ENCODE measurements around the gene RFX5.

Gene RFX5

GRCh38 chr1:151326619-151327222 lies 20.3 kb downstream of the RFX5 start:
- peak overlapping the region; percentile 74 for H3K4me3 ChIP-seq (ENCODE audit: low read depth, low read length)

GRCh38 chr1:151325646-151326429 lies 21.2 kb downstream of the RFX5 start:
- H3K4me3 ChIP-seq (ENCODE audit: low read depth, low read length): peak overlapping the region; percentile 74
- no peak for DNase-seq (ENCODE audit: low read depth)

More at GRCh38 chr1:151326619-151327222, 20.3 kb downstream of the RFX5 start:
- no peak for DNase-seq (ENCODE audit: low read depth)

- no peak for DNase-seq (ENCODE audit: low read depth)
- H3K4me3 ChIP-seq (ENCODE audit: low read depth, low read length): no peak overlapping the region
Measured at GRCh38 chr1:151325231-151325630, 21.8 kb downstream of the RFX5 start.

- H3K4me3 ChIP-seq (ENCODE audit: low read depth, low read length): no peak overlapping the region
- no peak for DNase-seq (ENCODE audit: low read depth)
Measured at GRCh38 chr1:151324390-151324930, 22.6 kb downstream of the RFX5 start.

GRCh38 chr1:151318975-151319374 lies 28.1 kb downstream of the RFX5 start:
- DNase-seq (ENCODE audit: low read depth): no peak
- H3K4me3 ChIP-seq (ENCODE audit: low read depth, low read length): no peak overlapping the region

GRCh38 chr1:151315565-151316235 lies 31.4 kb downstream of the RFX5 start:
- no peak for DNase-seq (ENCODE audit: low read depth)

GRCh38 chr1:151314137-151314875 lies 32.7 kb downstream of the RFX5 start:
- no peak overlapping the region for H3K4me3 ChIP-seq (ENCODE audit: low read depth, low read length)
- peak; percentile 53 for DNase-seq (ENCODE audit: low read depth)

More at GRCh38 chr1:151315565-151316235, 31.4 kb downstream of the RFX5 start:
- no peak overlapping the region for H3K4me3 ChIP-seq (ENCODE audit: low read depth, low read length)

- no peak for DNase-seq (ENCODE audit: low read depth)
- H3K4me3 ChIP-seq (ENCODE audit: low read depth, low read length): no peak overlapping the region
Measured at GRCh38 chr1:151313501-151313900, 33.6 kb downstream of the RFX5 start.

- no peak overlapping the region for H3K4me3 ChIP-seq (ENCODE audit: low read depth, low read length)
Measured at GRCh38 chr1:151312826-151313225, 34.2 kb downstream of the RFX5 start.

GRCh38 chr1:151312411-151312810 lies 34.6 kb downstream of the RFX5 start:
- no peak for DNase-seq (ENCODE audit: low read depth)
- H3K4me3 ChIP-seq (ENCODE audit: low read depth, low read length): no peak overlapping the region

More at GRCh38 chr1:151312826-151313225, 34.2 kb downstream of the RFX5 start:
- no peak for DNase-seq (ENCODE audit: low read depth)

- peak; percentile 97 for DNase-seq (ENCODE audit: low read depth)
- no peak overlapping the region for H3K4me3 ChIP-seq (ENCODE audit: low read depth, low read length)
Measured at GRCh38 chr1:151311589-151312331, 35.3 kb downstream of the RFX5 start.

GRCh38 chr1:151311011-151311410 lies 36.0 kb downstream of the RFX5 start:
- DNase-seq (ENCODE audit: low read depth): no peak
- no peak overlapping the region for H3K4me3 ChIP-seq (ENCODE audit: low read depth, low read length)

GRCh38 chr1:151309811-151310323 lies 37.2 kb downstream of the RFX5 start:
- no peak overlapping the region for H3K4me3 ChIP-seq (ENCODE audit: low read depth, low read length)
- peak; percentile 51 for DNase-seq (ENCODE audit: low read depth)

GRCh38 chr1:151294742-151295462 lies 52.1 kb downstream of the RFX5 start:
- no peak overlapping the region for H3K4me3 ChIP-seq (ENCODE audit: low read depth, low read length)
- no peak for DNase-seq (ENCODE audit: low read depth)

- H3K4me3 ChIP-seq (ENCODE audit: low read depth, low read length): no peak overlapping the region
- DNase-seq (ENCODE audit: low read depth): no peak
Measured at GRCh38 chr1:151293093-151293492, 54.0 kb downstream of the RFX5 start.

GRCh38 chr1:151292207-151293030 lies 54.6 kb downstream of the RFX5 start:
- H3K4me3 ChIP-seq (ENCODE audit: low read depth, low read length): no peak overlapping the region

GRCh38 chr1:151290709-151291303 lies 56.2 kb downstream of the RFX5 start:
- no peak overlapping the region for H3K4me3 ChIP-seq (ENCODE audit: low read depth, low read length)
- no peak for DNase-seq (ENCODE audit: low read depth)

More at GRCh38 chr1:151292207-151293030, 54.6 kb downstream of the RFX5 start:
- no peak for DNase-seq (ENCODE audit: low read depth)

Measured in skeletal muscle cell (primary cell).